Choroid plexus epithelial cell (primary cell): Measurements from ENCODE around the gene C19orf33.

Experiments
- DNase-seq: peaks from one replicate; pipeline ENCODE4 v3.0.0-alpha.2; 2010; ENCODE audit warnings: low read depth
- H3K4me3 ChIP-seq: 2 replicates; pipeline ENCODE4 v1.5.1; 2011; ENCODE audit warnings: low read depth, mild to moderate bottlenecking, control low read depth, low read length, moderate library complexity
- TF ChIP-seq, protein P1 (sequence below): conservative IDR thresholded peaks from 2 replicates; pipeline ENCODE4 v1.5.1; 2011; ENCODE audit warnings: low read depth, mild to moderate bottlenecking, control low read depth, inconsistent platforms, low read length, moderate library complexity

The C19orf33 gene

DNA sequence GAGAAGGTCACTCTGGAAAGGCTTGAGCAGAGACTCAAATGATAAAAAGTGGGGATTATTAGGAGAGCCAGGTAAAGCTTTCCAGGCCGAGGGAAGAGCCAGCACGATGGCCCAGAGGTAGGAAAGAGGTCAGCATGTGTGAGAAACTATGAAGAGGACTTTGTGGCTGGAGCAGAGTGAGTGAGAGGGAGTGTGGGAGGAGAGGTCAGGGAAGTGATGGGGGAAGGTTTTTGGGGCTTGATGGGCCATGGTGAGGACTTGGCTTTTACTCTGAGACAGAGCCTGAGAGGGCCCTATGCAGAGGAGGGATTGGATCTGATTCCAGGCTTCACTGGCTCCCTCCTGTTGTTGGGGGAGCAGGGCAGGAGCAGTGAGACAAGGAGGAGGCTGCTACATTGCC is 36.9 kb downstream of the C19orf33 start:
- DNase-seq, result no peak
- TF ChIP-seq, protein P1, sequence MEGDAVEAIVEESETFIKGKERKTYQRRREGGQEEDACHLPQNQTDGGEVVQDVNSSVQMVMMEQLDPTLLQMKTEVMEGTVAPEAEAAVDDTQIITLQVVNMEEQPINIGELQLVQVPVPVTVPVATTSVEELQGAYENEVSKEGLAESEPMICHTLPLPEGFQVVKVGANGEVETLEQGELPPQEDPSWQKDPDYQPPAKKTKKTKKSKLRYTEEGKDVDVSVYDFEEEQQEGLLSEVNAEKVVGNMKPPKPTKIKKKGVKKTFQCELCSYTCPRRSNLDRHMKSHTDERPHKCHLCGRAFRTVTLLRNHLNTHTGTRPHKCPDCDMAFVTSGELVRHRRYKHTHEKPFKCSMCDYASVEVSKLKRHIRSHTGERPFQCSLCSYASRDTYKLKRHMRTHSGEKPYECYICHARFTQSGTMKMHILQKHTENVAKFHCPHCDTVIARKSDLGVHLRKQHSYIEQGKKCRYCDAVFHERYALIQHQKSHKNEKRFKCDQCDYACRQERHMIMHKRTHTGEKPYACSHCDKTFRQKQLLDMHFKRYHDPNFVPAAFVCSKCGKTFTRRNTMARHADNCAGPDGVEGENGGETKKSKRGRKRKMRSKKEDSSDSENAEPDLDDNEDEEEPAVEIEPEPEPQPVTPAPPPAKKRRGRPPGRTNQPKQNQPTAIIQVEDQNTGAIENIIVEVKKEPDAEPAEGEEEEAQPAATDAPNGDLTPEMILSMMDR, result no peak

DNA sequence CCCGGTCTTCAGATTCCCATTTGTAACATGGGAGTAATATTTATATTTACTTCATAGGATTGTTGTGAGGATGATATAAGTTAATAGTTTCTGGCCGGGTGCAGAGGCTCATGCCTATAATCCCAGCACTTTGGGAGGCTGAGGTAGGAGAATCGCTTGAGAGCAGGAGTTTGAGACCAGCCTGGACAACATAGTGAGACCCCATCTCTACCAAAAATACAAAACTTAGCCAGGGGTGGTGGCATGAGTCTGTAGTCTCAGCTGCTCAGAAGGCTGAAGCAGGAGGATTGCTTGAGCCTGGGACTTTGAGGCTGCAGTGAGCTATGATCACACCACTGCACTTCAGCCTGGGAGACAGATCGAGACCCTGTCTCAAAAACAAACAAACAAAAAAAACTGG is 42.8 kb downstream of the C19orf33 start:
- no peak for DNase-seq
- TF ChIP-seq, protein P1, result no peak
- H3K4me3 ChIP-seq, result no peak overlapping the region

More for the DNA sequence above, 36.9 kb downstream of the C19orf33 start:
- no peak overlapping the region for H3K4me3 ChIP-seq

DNA sequence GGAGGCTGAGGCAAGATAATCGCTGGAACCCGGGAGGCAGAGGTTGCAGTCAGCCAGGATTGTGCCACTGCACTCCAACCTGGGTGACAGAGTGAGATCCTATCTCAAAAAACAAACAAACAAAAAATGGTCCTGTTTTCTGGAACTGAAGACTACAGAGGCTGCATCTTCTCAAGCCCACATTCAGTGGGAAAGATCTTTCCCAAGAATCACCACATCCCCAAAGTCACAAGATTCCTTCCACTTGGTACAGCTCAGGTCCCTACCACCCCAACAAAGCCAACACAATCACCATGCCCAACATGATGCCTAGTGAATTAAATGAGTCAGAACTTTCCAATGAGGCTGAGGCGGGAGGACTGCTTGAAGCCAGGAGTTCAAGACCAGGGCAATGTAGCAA is 46.8 kb downstream of the C19orf33 start:
- TF ChIP-seq, protein P1, result no peak
- H3K4me3 ChIP-seq, result no peak overlapping the region
- DNase-seq, result no peak

DNA sequence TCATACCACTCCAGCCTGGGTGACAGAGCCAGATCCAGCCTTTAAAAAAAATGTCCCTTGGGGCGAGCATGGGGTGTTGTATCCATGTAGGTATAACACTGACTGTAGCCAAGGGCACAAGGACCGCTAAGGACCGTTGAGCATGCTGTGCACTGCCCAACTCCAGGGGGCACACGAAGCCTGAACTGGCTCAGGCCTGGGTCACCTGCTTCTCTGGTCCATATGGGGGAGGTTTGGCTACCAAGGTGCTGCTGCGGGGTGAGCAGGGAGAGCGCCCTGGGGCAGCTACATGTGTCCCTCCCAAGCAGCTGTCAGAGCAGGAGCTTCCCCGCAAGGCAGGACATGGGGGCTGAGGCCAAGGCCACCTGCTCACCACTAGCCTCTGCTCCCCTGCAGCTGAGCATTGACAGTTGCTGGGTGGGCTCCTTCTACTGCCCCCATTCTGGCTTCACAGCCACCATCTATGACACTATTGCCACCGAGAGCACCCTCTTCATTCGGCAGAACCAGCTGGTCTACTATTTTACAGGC is 47.9 kb downstream of the C19orf33 start:
- no peak for DNase-seq
- no peak overlapping the region for H3K4me3 ChIP-seq
- TF ChIP-seq, protein P1, result no peak

DNA sequence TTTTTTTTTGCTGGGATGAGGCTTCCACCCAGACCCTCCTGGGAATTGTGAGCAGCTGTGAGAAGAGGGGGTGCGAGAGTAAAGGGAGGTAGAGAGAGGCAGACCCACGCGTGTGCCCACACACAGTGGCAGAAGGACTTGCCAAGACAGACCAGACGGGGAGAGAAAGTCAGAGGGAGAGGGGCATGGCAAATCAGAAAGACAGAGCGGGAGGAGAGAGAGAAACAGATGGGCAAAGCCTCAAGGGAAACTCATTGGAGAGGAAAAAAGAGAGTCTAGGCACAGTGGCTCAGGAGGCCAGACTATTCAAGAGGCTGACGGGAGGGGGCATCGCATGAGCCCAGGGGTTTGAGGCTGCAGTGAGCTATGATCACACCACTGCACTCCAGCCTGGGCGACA is 48.6 kb downstream of the C19orf33 start:
- no peak overlapping the region for H3K4me3 ChIP-seq
- no peak for DNase-seq
- TF ChIP-seq, protein P1, result no peak
